ENCODE measurements around the gene GTF3C1. TPM values are rescaled to one million over a fixed set of nuclear protein-coding genes. Genes with fewer than 3 reads are reported as not detected.
A peak's percentile ranks its signal among the peaks of the same experiment; 100 is the strongest.

Gene GTF3C1
- total and polyA plus RNA-seq, 2 of the 13 experiments (the other 11 are each of a cell fraction or from before 2014, with no cell fraction given) = 29.2 to 72.7 TPM

DNA sequence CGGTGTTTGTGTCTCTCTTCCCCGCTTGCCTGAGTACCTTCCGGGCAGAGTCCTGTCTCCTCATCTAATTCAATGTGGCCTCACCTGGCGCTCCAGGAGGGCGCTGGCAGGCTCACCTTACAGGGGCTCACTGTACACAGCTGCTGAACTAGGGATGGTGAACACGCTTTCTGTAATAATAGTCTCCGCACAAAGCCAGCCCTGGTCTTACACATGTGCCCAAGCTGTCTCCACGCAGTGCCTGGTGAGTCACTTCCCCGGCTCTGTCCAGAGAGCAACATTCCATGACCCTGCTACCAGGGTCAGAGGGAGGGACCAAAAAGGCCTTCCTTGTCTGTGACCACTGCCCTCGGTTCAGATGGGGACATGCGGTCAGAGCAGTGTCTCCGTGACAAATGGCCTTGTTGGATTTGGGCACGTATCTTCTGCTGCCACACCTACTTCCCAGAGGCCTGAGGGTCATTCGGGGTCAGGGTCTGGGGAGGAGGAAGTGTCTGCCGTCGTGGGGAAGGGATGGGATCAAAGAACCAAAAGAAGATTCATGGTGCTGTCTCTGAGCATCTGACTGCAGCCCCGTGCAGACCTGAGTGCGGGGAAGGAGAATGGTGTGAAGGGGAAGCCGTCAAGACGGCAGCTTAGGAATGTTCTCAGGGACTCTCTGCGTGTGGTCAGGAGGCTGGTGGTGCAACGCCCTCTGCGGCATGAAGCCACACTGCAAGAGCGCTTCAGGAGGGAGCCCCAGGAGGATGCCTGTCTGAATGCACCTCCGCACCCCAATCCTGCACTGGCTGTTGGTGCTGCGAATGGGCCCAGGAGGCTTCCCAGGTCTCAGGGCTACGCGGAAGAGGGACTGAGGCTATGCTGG is 78.9 kb downstream of the GTF3C1 start (continued):
- TF ChIP-seq MAF1 (CRISPR knock-in tag; IDR thresholded peaks at IDR 0.05; ENCODE audit: borderline replicate concordance) (no peak), TCF7L2 (IDR thresholded peaks at IDR 0.05; ENCODE audit: low read depth, low read length) (no peak), ZNF121 (CRISPR knock-in tag; IDR thresholded peaks at IDR 0.05) (no peak), KMT2A (CRISPR knock-in tag; IDR thresholded peaks at IDR 0.05) (no peak), ZBTB20 (CRISPR knock-in tag; IDR thresholded peaks at IDR 0.05; ENCODE audit: borderline replicate concordance, low read depth) (peak; percentile 46; the same call in 1 of the 2 replicates), ATF7 (IDR thresholded peaks at IDR 0.05) (no peak), ATF7 (CRISPR knock-in tag; IDR thresholded peaks at IDR 0.05) (0 out of 2 replicates have a peak, but pooled peaks have one; percentile 44), RFXANK (CRISPR knock-in tag; IDR thresholded peaks at IDR 0.05) (no peak), ZNF143 (CRISPR knock-in tag; IDR thresholded peaks at IDR 0.05) (no peak), CEBPG (CRISPR knock-in tag; IDR thresholded peaks at IDR 0.05) (peak; percentile 61; the same call in 1 of the 2 replicates), HOXA9 (CRISPR knock-in tag; IDR thresholded peaks at IDR 0.05; ENCODE audit: borderline replicate concordance) (no peak), HOXA7 (CRISPR knock-in tag; IDR thresholded peaks at IDR 0.05) (no peak), SATB2 (CRISPR knock-in tag; IDR thresholded peaks at IDR 0.05) (no peak), NFATC3 (CRISPR knock-in tag; IDR thresholded peaks at IDR 0.05) (no peak), ZNF607 (CRISPR knock-in tag; IDR thresholded peaks at IDR 0.05; ENCODE audit: borderline replicate concordance) (no peak), ZNF3 (CRISPR knock-in tag; IDR thresholded peaks at IDR 0.05) (no peak), ZNF282 (IDR thresholded peaks at IDR 0.05; ENCODE audit: partially characterized antibody) (no peak), ZNF777 (CRISPR knock-in tag; IDR thresholded peaks at IDR 0.05) (no peak), GRHL1 (CRISPR knock-in tag; conservative IDR thresholded peaks at IDR 0.05) (no peak), ZNF274 (CRISPR knock-in tag; IDR thresholded peaks at IDR 0.05) (0 out of 2 replicates have a peak, but pooled peaks have one; percentile 39), ZNF317 (CRISPR knock-in tag; IDR thresholded peaks at IDR 0.05) (peak; percentile 79), ZFP82 (CRISPR knock-in tag; IDR thresholded peaks at IDR 0.05; ENCODE audit: borderline replicate concordance) (no peak), ZNF34 (CRISPR knock-in tag; IDR thresholded peaks at IDR 0.05; ENCODE audit: borderline replicate concordance) (no peak), CREM (IDR thresholded peaks at IDR 0.05) (peak; percentile 39; the same call in 1 of the 2 replicates), CREM (CRISPR knock-in tag; IDR thresholded peaks at IDR 0.05) (no peak), EP300 (IDR thresholded peaks at IDR 0.05; ENCODE audit: low read depth in 2 of 2, low read length in 2 of 2) (peak; percentile 10 to 79; a peak in 2 of 4 replicates), EP300 (CRISPR knock-in tag; IDR thresholded peaks at IDR 0.05; ENCODE audit: borderline replicate concordance) (peak; percentile 81), ZNF83 (CRISPR knock-in tag; IDR thresholded peaks at IDR 0.05; ENCODE audit: borderline replicate concordance) (no peak), SOX5 (CRISPR knock-in tag; IDR thresholded peaks at IDR 0.05; ENCODE audit: borderline replicate concordance) (peak; percentile 78; the same call in 1 of the 2 replicates), SMARCC2 (IDR thresholded peaks at IDR 0.05) (no peak)
- TF ChIP-seq, protein P1, sequence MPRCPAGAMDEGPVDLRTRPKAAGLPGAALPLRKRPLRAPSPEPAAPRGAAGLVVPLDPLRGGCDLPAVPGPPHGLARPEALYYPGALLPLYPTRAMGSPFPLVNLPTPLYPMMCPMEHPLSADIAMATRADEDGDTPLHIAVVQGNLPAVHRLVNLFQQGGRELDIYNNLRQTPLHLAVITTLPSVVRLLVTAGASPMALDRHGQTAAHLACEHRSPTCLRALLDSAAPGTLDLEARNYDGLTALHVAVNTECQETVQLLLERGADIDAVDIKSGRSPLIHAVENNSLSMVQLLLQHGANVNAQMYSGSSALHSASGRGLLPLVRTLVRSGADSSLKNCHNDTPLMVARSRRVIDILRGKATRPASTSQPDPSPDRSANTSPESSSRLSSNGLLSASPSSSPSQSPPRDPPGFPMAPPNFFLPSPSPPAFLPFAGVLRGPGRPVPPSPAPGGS (CRISPR knock-in tag; IDR thresholded peaks at IDR 0.05) = no peak

Measured in HepG2 (cell line).